Mammary epithelial cell (primary cell): ENCODE data around the gene ANKRD11.

Experiments used
- CTCF ChIP-seq, 2 donors: IDR thresholded peaks in 1 of 2; conservative IDR thresholded peaks in 1 of 2; 2 replicates each; pipeline ENCODE4 v1.5.1; 2011 to 2012; ENCODE audit warnings: inconsistent platforms in 2 of 2, low read length in 2 of 2, mild to moderate bottlenecking in 2 of 2, control low read depth in 1 of 2, low read depth in 1 of 2; ENCODE audit not compliant: insufficient read depth in 1 of 2; ENCODE audit errors: extremely low read depth in 1 of 2
- EZH2 ChIP-seq: IDR thresholded peaks from 2 replicates; pipeline ENCODE4 v1.6.1; 2012; ENCODE audit warnings: low read length, inconsistent platforms, borderline replicate concordance

DNA sequence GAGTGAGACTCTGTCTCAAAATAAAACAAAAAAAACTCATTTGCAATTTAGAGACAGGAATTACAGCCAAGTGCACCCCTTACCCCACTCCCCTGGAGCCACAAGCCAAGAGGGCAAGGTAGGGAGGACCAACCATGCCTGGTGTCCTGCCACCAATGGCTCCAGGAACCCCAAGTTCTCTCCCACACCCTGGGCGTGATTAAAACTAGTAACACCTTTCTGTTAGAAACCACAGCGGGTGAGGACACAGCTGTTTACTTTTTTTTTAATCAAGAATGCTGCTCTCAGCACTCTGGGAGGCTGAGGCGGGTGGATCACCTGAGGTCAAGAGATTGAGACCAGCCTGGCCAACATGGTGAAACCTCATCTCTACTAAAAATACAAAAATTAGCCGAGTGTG is 38.1 kb downstream of the ANKRD11 start:
- TF ChIP-seq CTCF (conservative IDR thresholded peaks at IDR 0.05 in 1 of 2, IDR thresholded peaks at IDR 0.05 in 1 of 2; ENCODE audit: extremely low read depth in 1 of 2, insufficient read depth in 1 of 2, low read depth in 1 of 2, low read length in 2 of 2) (no peak), EZH2 (no peak)
